NCI-H1417 treated with DMSO at 0.1 percent for 48 hours (cell line): Measurements from ENCODE around the gene MTUS2.

ENCODE experiments used
- DNase-seq: peaks from one replicate; lab custom pipeline; 2025; lab: John Stamatoyannopoulos, UW

The MTUS2 gene

GRCh38 chr13:29484796-29485195, 664.7 kb downstream of the MTUS2 start:
- DNase-seq = no peak

- no peak for DNase-seq
These were observed 666.4 kb downstream of the MTUS2 start for GRCh38 chr13:29486551-29486950.

DNA sequence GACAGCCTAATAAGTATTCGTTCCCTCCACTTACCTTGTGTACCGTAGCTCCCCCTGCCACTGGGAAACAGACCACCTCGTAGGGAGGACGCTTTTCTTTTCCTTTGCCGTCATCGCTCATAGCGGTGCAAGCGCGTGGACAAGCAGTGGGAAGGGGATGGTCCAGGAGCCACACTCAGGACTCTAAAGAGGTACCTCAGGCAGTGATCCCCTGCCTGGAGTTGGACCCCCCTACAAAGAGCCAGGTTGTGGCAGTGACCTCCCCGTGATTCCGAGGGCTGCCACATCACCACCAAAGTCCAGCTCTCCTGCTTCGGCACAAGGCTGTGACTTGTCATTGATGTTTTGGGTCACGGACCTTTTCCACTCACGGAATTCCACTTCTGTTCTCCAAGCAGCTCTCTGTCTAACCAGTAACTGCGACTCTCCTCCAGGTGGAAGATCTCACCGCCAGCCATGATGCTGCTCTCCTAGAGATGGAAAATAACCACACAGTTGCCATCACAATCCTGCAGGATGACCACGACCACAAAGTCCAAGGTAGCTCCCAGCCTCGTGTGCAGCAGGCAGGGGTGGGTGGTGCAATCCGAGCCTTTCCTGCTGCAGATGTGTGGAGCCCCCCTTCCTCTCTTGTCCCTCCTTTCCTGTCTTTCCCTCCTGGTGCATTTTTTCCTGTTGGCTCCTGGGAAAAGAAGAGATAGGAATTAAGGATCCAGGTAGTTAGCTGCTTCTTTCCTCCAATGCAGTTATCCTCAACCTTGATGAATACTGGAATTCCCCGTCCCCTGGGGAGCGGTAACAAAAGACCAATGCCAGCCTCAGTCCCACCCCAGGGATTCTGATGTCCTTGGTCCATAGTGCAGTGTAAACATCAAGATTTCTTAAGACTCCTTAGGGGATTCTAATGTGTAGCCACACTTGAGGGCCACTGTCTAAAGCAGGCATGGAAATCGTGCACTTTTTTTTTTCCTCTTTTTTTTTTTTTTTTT, 667.6 kb downstream of the MTUS2 start:
- no peak for DNase-seq

DNA sequence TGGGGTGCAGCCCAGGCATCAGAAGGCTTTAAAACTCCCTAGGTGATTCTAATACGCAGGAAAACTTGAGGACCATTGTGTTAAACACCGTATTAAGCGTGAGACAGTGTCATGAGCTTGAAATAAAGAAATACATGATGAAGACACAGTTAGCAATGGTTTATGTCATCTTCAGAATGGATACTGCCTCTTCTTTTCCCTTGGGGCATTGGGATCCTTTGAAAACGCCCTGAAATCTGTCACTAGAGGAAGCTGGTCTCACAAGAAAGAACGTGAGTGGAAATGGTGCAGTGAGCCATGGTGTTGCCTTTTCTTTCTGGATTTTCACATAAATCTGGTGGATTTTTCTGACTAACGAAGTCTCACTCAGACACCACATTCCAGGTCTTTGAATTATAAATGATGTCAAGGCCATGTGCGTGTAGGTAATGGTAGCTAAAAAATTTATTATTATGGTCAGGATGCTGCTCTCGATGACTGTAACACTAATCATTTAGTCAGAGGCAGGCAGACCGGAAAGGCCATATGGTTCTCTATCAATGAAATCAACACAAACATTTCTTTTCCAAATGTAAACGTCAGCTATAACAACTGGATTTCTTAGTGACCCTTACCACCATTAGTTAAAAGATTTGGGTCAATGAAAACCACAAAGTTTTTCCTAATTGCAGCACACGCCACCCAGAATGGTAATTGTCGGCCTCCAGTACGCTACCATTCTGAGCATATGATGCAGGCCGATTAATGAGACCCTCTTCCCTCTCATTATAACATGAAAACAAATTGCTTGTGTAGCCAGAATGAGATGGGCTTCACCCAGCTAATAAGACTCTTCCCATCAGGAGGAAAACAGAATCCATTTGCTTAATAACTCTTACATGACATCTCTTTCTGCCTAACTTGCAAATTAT, 669.8 kb downstream of the MTUS2 start:
- no peak for DNase-seq

DNA sequence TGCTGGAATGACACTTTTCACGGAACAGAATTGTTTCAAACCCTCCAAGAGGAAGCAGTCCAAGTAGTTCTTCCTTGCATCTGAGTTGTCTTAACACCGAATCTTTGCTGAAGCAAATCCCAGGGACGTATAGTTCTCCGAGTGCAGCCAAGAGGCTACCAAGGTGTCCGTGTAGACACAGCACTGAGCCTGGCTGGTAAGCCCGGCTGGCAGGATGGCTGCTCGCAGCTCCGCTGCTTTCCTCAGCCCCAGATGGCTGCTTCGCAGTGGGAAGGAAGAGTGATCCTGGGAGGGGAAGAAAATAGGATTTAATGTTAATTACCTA, 670.4 kb downstream of the MTUS2 start:
- DNase-seq = no peak

GRCh38 chr13:29491248-29491647, 671.1 kb downstream of the MTUS2 start:
- no peak for DNase-seq

DNA sequence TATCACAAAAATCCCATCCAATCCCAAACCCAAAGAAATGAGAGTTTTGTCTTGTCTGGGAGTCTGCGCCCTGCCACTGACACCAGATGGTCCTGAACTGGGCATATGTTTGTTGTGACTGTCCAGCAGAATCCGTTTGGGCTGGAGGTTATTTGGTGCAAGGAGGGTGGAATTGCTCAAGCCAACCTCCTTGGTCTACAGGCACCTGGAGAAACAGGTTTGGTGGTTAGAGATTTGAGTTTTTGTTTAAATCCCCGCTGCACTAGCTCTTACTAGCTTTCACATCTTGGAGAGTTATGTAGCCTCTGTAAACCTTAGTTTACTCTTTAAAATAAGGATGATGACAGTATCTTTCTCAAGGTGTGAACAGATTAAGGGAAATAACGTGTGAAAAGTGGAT, 673.7 kb downstream of the MTUS2 start:
- DNase-seq = no peak

GRCh38 chr13:29494520-29494919, 674.4 kb downstream of the MTUS2 start:
- DNase-seq = no peak

DNA sequence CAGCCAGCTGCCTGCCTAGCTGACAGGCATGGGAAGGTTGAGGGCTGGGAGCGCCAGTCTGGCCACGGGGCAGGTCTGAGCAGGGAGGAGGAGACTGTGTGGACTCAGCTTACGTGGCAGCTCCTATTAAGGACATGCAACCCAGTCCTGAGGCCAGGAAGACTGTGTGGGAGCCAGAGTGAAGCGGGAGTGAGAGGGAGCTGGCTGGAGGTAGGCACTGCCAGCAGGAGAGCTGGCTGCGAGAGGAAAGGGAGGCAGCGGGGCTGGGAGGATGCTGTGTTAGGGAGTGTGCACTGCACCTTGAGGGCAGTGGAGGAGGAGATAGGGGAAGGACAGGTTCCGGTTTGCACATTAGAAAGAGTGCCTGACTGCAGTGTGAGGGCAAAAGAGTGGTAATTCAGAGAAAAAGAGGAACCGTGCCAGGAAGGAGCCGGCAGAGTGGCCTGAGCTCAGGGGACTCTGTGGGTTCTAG, 676.1 kb downstream of the MTUS2 start:
- DNase-seq = no peak

DNA sequence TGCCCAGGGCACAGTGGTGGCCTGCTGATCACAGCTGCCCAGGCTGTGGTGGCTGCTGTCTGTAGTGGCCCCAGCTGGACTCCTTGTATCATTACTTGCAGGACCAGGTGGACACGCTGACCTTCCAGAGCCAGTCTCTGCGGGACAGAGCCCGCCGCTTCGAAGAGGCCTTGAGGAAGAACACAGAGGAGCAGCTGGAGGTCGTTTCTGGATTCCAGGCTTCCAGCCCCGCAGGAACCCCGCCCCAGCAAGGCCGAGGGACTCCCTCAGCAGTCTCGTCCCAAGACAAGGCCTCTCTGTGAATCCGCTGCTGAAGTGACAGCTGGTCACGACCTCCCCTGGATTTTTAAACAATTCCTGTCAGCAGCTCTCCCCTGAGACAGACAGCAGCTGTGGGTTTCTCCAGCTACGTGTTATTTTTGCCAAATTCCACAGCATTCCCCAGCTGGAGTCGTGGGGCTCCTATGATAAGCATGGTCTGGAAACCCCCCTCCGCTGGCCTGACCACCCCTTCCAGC, 677.1 kb downstream of the MTUS2 start:
- DNase-seq = no peak

DNA sequence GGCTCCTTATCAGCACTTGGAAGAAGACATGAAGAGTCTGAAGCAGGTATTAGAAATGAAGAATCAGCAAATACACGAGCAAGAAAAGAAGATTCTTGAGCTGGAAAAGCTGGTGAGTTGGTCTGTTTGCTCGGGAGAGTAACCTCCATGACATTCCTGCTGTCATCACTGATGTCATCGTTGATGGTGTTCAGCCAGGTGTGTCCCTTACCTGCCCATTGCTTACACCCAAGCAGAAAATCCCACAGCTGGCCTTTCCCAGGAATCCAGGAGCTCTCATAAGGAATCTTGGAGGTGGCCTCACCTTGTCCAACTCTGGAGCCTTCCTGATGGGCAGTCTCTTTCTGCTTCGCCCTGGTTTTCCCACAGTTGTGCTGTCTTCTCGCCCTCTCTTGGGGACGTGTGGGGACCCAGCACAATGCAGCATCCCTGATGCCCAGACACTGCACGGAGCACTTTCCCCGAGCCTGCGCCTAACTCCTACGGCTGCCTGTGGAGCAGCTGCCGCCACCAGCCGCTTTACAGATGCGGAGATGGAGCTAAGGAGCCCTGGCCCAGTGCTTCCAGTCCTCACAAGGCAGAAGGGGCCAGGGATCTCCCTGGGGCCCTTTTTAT, 678.4 kb downstream of the MTUS2 start:
- DNase-seq = no peak

DNA sequence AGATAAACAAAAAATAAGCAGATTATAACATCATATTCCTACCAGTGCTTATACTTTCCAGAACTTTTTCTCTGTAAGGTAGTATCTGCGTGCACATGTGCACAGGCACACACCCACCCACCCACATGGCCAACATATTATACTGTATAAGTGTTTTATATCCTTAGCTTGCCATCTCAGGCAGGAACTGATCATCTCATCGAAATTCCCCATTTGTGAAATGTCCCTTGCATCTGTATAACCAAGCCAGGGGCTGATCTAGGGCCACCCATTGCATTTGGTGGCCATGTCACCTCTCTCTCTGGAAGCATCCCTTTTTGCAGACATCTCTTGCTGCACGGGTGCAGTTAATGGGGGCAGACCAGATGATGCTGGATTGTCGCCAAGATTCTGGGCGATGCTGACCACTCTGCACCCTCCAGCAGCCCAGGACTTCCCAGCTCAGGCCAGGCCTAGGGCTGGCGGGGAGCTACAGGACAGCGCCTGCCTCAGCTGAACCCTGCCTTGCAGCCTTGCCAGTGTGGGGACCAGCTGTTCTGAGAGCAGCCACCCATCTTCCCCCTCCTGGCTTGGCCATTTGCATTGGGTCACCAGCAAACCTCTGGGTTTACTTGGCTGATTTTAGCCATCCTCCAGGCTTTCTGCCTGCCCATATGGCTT, 679.5 kb downstream of the MTUS2 start:
- DNase-seq = no peak

DNA sequence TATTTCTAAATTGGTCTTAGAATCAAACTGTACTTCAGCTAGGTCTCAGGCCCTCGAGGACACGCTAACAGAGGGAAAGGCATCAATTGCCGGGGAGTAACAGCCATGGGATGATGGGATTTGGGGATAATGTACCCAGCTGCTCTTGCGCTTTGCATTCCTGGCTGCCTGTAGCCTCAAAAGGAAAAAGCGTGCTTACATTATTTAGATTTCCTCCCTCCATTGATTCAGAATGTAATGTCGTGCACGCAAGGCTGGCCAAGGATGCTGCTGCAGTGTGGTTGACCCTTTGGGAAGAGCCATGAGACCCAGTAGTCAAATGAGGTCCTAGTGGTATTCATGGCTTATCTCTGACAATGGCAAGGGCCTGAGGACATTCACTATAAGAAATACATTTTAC, 680.2 kb downstream of the MTUS2 start:
- no peak for DNase-seq

GRCh38 chr13:29501674-29502073, 681.5 kb downstream of the MTUS2 start:
- no peak for DNase-seq

- DNase-seq = no peak
These were observed 682.4 kb downstream of the MTUS2 start for GRCh38 chr13:29502391-29503008.

- no peak for DNase-seq
These were observed 683.1 kb downstream of the MTUS2 start for GRCh38 chr13:29503041-29503837.

GRCh38 chr13:29504691-29505090, 684.6 kb downstream of the MTUS2 start:
- DNase-seq = no peak

- DNase-seq = no peak
These were observed 685.4 kb downstream of the MTUS2 start for GRCh38 chr13:29505511-29505910.

DNA sequence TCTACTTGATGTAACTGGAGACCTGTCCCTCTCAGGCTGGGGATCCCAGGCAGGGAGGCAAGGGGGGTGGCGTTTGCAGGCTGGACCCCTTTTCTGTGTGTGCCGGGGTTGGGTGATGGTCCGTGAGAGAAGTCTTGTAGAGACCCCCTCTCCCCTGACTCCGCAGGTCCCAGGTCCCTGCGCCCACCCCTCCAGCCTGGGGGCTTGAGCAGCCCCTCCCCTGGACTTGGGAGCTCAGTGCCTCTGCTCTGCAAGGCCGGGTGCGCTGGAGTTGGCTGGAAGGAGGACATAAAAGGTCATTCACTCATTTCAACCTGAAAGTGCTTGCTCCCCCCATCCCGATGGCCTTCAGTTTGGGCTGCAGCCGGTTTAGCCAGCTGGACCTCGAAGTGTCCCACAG, 685.8 kb downstream of the MTUS2 start:
- no peak for DNase-seq

DNA sequence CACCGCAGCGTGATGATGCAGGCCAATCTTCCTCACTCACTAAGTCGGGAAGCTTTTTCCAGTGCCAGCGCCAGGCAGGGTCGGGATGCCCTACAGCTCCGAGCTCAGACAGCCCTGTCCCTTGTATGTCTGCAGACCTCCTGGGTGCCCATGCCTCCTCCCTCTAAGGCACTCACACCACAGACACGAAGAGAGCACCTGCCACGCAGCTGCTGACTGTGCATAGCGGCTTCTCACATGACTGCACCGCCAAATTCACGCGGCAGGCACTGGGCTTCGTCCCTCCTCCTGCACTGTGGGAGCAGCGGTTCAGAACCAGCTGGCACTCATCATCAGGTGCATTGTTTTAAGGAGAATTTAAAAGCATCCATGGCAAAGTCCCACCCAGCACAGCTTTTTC, 687.2 kb downstream of the MTUS2 start:
- no peak for DNase-seq
